Choroid plexus epithelial cell (primary cell): ENCODE data around the gene DPP10.

ENCODE experiments used
- DNase-seq: peaks from one replicate; pipeline ENCODE4 v3.0.0-alpha.2; 2010; ENCODE audit warnings: low read depth
- H3K4me3 ChIP-seq: 2 replicates; pipeline ENCODE4 v1.5.1; 2011; ENCODE audit warnings: low read depth, mild to moderate bottlenecking, control low read depth, low read length, moderate library complexity
- TF ChIP-seq, protein P1 (sequence below): conservative IDR thresholded peaks from 2 replicates; pipeline ENCODE4 v1.5.1; 2011; ENCODE audit warnings: low read depth, mild to moderate bottlenecking, control low read depth, inconsistent platforms, low read length, moderate library complexity

Gene DPP10

GRCh38 chr2:115649731-115650130 is 1207.3 kb downstream of the DPP10 start:
- no peak overlapping the region for H3K4me3 ChIP-seq
- no peak for DNase-seq
- TF ChIP-seq, protein P1, sequence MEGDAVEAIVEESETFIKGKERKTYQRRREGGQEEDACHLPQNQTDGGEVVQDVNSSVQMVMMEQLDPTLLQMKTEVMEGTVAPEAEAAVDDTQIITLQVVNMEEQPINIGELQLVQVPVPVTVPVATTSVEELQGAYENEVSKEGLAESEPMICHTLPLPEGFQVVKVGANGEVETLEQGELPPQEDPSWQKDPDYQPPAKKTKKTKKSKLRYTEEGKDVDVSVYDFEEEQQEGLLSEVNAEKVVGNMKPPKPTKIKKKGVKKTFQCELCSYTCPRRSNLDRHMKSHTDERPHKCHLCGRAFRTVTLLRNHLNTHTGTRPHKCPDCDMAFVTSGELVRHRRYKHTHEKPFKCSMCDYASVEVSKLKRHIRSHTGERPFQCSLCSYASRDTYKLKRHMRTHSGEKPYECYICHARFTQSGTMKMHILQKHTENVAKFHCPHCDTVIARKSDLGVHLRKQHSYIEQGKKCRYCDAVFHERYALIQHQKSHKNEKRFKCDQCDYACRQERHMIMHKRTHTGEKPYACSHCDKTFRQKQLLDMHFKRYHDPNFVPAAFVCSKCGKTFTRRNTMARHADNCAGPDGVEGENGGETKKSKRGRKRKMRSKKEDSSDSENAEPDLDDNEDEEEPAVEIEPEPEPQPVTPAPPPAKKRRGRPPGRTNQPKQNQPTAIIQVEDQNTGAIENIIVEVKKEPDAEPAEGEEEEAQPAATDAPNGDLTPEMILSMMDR, result no peak

GRCh38 chr2:115650827-115651226 is 1208.4 kb downstream of the DPP10 start:
- no peak overlapping the region for H3K4me3 ChIP-seq
- DNase-seq, result no peak
- TF ChIP-seq, protein P1, result no peak

- TF ChIP-seq, protein P1, result no peak
- DNase-seq, result no peak
- no peak overlapping the region for H3K4me3 ChIP-seq
Observed at GRCh38 chr2:115652652-115653051, 1210.2 kb downstream of the DPP10 start.

DNA sequence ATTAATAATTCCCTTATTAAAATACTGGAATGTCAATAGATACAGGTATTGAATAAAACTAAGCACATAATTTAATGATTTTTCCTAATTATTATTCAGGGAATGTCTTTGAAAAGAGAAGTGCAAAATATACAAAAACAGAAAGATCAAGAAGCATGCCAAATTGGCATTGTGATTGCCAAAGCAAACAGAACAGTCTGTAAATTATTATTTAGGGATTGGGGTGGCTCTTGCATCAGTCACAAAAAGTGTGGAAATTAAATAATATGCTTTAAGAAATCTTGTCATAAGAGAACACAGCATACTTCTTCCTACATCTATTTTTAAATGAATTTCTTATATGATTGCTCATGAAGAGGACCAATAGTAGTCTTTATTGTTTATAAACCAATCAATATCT is 1211.9 kb downstream of the DPP10 start:
- no peak for DNase-seq
- TF ChIP-seq, protein P1, result no peak
- H3K4me3 ChIP-seq, result no peak overlapping the region

DNA sequence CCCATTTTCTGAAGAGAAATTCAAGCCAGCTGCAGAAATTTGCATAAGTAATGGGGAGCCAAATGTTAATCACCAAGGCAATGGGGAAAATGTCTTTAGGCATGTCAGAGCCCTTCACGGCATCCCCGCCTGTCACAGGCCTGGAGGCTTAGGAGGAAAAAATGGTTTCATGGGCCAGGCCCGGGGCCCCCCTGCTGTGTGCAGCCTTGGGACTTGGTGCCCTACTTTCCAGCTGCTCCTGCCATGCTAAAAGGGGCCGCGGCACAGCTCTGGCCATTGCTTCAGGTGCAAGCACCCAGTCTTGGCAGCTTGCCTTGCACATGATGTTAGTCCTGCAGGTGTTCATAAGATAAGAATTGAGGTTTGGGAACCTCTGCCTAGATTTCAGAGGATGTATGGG is 1235.7 kb downstream of the DPP10 start:
- no peak for DNase-seq
- TF ChIP-seq, protein P1, result no peak
- H3K4me3 ChIP-seq, result no peak overlapping the region

DNA sequence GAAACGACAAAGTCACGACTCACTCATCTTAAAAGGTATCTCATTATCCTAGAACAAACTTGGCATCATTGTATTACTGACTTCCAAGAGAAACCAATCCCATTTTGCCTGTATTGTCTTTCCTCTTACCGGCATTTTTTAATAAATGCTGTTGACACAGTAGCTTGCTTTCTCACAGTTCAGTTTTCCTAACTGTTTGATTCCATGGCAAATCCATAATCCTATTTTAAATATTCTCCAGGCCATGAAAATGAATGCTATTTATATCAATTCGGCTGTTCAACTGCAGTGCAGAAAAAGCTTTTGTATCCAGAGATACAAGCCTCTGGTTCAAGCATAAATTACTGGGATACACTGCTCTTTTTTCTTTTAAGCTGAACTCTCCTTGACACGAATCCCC is 1241.9 kb downstream of the DPP10 start:
- H3K4me3 ChIP-seq, result no peak overlapping the region
- TF ChIP-seq, protein P1, result no peak
- DNase-seq, result no peak

GRCh38 chr2:115691409-115691808 is 1249.0 kb downstream of the DPP10 start:
- DNase-seq, result no peak
- TF ChIP-seq, protein P1, result no peak
- H3K4me3 ChIP-seq, result no peak overlapping the region
